22Rv1 (cell line): Measurements from ENCODE around the gene ATRNL1.

Experiments
- H3K27ac ChIP-seq: fragments of 450-650 bp; 2 replicates; pipeline ENCODE4 v1.5.1; 2017
- ZFX ChIP-seq: fragments of 450-650 bp; IDR thresholded peaks from 2 replicates; pipeline ENCODE4 v1.6.1; 2017; ENCODE audit warnings: antibody characterized with exemption, borderline replicate concordance
- TF ChIP-seq, protein P1 (sequence below): fragments of 450-650 bp; IDR thresholded peaks from 2 replicates; pipeline ENCODE4 v1.5.1; 2017; ENCODE audit warnings: mild to moderate bottlenecking

ATRNL1 gene, protein sequence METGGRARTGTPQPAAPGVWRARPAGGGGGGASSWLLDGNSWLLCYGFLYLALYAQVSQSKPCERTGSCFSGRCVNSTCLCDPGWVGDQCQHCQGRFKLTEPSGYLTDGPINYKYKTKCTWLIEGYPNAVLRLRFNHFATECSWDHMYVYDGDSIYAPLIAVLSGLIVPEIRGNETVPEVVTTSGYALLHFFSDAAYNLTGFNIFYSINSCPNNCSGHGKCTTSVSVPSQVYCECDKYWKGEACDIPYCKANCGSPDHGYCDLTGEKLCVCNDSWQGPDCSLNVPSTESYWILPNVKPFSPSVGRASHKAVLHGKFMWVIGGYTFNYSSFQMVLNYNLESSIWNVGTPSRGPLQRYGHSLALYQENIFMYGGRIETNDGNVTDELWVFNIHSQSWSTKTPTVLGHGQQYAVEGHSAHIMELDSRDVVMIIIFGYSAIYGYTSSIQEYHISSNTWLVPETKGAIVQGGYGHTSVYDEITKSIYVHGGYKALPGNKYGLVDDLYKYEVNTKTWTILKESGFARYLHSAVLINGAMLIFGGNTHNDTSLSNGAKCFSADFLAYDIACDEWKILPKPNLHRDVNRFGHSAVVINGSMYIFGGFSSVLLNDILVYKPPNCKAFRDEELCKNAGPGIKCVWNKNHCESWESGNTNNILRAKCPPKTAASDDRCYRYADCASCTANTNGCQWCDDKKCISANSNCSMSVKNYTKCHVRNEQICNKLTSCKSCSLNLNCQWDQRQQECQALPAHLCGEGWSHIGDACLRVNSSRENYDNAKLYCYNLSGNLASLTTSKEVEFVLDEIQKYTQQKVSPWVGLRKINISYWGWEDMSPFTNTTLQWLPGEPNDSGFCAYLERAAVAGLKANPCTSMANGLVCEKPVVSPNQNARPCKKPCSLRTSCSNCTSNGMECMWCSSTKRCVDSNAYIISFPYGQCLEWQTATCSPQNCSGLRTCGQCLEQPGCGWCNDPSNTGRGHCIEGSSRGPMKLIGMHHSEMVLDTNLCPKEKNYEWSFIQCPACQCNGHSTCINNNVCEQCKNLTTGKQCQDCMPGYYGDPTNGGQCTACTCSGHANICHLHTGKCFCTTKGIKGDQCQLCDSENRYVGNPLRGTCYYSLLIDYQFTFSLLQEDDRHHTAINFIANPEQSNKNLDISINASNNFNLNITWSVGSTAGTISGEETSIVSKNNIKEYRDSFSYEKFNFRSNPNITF (N-terminal part only)

DNA sequence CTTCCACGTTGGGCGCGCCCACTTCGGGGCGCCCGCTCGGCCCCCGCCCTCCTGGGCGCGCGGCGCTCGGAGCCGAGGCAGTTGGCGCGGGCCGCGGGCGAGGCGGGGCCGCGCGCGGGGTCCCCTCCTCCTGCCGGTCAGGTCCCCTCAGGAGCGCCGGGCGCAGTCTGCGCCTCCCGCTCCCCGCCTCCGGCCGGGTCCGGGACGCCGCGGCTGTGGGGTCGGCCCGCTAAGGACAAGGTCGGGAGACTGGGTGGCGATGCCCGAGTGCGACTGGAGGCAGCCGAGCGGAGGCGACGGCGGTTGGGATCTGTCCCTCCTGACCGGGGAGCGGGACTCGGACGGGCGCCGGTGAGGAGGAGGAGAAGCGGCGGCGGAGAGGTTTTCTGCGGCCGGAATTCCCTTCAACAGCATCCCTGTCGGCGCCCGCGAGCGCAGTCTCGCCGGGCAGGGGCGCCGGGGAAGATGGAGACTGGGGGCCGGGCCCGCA is at the start of gene ATRNL1:
ATRNL1 (plus strand) TSS at position 80 of the 490 bp plus-strand sequence; CDS start at position 466, 386 bp downstream.
- H3K27ac ChIP-seq = no peak within 1 kb of the TSS
- TF ChIP-seq, protein P1, sequence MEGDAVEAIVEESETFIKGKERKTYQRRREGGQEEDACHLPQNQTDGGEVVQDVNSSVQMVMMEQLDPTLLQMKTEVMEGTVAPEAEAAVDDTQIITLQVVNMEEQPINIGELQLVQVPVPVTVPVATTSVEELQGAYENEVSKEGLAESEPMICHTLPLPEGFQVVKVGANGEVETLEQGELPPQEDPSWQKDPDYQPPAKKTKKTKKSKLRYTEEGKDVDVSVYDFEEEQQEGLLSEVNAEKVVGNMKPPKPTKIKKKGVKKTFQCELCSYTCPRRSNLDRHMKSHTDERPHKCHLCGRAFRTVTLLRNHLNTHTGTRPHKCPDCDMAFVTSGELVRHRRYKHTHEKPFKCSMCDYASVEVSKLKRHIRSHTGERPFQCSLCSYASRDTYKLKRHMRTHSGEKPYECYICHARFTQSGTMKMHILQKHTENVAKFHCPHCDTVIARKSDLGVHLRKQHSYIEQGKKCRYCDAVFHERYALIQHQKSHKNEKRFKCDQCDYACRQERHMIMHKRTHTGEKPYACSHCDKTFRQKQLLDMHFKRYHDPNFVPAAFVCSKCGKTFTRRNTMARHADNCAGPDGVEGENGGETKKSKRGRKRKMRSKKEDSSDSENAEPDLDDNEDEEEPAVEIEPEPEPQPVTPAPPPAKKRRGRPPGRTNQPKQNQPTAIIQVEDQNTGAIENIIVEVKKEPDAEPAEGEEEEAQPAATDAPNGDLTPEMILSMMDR = no peak
- no peak for TF ChIP-seq ZFX

DNA sequence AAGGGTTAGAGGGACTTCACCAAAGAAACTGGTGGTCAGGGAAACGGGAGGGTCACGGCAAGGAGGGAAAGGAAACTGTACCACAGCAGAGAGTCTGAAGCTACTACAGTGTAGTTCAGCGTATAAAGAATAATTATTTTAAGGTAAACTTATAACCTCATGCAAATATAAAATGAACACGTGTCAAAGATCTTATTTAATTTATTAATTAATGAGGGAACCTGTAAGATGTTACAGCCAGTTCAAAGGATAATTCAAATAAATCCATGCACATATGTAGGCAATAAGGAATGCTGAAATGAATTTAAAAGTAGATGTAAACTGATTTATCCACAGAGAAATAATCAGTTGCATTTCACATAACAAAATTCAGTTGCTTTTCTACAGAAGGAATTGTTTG is 49.4 kb upstream of the ATRNL1 start:
- H3K27ac ChIP-seq = no peak overlapping the region
- TF ChIP-seq, protein P1 = no peak
- no peak for TF ChIP-seq ZFX

DNA sequence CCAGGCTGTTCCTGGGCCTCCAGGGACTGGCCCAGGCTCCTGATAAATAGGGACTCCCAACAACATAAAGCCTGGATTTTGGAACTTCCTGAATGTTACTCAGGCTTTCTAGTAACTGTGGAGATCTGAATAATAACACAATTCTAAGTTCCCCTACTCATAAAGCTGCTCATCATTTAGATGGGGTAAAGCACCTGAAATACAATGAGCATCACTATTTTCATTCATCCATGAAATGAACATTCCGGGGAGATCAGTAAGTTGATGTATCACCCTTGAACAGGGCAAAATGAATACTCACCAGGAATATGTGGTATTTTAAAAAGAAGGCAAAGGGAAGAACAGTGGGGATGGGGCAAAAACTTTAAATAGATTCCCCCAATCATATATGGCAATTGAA is 48.3 kb upstream of the ATRNL1 start:
- TF ChIP-seq ZFX = no peak
- TF ChIP-seq, protein P1 = no peak
- H3K27ac ChIP-seq = no peak overlapping the region

DNA sequence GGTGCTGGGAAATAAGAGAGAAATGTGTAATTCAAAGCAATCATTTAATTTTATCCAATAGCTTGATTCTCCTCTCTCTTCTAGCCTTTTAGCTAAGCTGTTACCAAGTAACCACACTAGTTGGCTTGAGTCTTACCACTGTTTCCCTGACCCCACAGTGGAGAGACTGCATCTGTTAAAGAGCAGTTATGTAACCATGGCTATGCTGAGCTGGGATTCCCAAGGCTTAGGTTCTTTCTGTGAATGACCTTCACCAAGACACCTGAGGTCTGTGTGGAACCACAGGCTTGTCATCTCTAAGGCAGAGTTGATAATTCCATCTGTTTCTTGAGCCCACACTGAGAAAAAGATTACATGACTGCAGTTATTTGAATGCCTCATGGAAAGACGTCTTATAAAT is 47.7 kb upstream of the ATRNL1 start:
- no peak overlapping the region for H3K27ac ChIP-seq
- TF ChIP-seq, protein P1 = no peak
- TF ChIP-seq ZFX = no peak

DNA sequence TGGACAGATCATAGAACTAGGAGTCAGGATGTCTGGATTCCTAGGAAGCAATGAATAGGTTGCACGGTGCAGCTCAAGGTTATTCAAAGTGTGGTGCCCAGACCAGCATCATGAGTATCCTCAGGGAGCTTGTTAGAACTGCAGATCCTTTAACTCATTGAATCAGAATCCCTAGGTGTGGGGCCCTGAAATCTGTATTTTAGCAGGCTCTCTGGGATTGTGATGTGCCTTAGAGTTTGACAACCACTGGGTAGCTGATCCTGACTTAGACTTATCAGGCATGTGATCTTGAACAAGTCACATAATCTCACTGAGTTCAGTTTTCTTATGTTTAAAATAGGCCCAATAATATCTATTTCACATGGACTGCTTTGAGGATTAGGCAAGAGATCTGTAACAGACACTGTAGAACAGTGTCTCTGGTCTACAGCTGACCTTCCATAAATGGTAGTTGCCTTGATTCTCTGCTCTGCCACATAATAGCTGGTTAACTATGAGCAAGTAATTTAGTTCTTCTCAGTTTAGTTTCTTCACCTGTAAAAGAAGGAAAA is 46.4 kb upstream of the ATRNL1 start:
- H3K27ac ChIP-seq = no peak overlapping the region
- TF ChIP-seq, protein P1 = no peak
- no peak for TF ChIP-seq ZFX

DNA sequence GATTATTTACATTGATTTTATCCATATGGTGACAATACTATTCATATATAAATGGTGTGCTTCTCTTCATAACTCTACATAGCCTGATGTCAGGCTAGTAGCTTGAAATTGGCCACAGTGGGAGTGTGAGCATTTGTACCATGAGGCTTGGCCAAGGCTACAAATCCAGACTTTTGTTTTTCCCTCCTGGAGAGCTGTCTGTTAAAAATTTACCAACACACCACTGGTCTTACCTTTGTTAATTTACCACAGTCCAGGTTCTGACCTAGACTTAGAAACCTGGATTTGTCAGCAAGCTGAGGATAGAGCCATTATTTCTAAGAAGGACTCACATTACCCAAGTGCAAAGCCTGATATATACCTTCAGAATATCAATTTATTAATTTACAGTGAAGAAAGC is 45.5 kb upstream of the ATRNL1 start:
- no peak overlapping the region for H3K27ac ChIP-seq
- TF ChIP-seq, protein P1 = no peak
- TF ChIP-seq ZFX = no peak
